ENCODE measurements around the gene AGBL1.
A peak's percentile ranks its signal among the peaks of the same experiment; 100 is the strongest.

The AGBL1 gene

DNA sequence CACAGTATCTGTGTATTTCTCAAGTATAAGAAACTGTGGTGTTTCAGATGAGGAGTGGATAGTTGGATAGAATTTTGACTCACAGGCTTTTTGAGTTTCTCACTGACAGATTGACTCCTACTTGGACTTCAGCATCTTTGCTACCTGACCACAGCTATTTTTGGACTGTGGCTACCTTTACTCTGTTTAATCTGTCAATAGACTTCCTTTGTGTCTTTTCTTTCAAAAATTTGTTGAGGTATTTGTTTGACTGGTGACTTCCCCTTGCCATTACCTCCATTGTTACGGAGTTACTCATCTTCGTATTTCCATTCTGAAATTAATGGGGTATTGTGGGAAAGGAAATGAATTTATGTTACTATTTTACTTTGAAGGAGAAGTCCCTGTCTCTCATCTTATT lies 123.8 kb downstream of the AGBL1 start:
- no peaks in the 10 kb centered on the region for H3K79me2 ChIP-seq (ENCODE audit: insufficient read depth, low read length)
- H3K4me3 ChIP-seq (ENCODE audit: low read depth in 1 of 2, low read length in 2 of 2), result no peak overlapping the region
- no peaks in the 10 kb centered on the region for H3K36me3 ChIP-seq (ENCODE audit: insufficient read depth, low read length)
- H2AFZ ChIP-seq (ENCODE audit: low read depth, low read length), result no peak overlapping the region
- no peak overlapping the region for H3K9ac ChIP-seq (ENCODE audit: low read depth, low read length)
- H4K20me1 ChIP-seq (ENCODE audit: insufficient read depth, low read length), result no peaks in the 10 kb centered on the region
- H3K9me3 ChIP-seq (ENCODE audit: insufficient read depth, low read length, severe bottlenecking), result no peaks in the 10 kb centered on the region
- H3K27me3 ChIP-seq (ENCODE audit: insufficient read depth, low read length, poor library complexity), result no peaks in the 10 kb centered on the region
- H3K4me1 ChIP-seq (ENCODE audit: insufficient read depth, low read length), result no peaks in the 10 kb centered on the region
- DNase-seq (no peak), ATAC-seq (ENCODE audit: insufficient read depth, low read depth) (no peak)
- no peak for TF ChIP-seq EZH2 (IDR thresholded peaks at IDR 0.05; ENCODE audit: borderline replicate concordance, low read depth, low read length, severe bottlenecking)
- TF ChIP-seq, protein P1, sequence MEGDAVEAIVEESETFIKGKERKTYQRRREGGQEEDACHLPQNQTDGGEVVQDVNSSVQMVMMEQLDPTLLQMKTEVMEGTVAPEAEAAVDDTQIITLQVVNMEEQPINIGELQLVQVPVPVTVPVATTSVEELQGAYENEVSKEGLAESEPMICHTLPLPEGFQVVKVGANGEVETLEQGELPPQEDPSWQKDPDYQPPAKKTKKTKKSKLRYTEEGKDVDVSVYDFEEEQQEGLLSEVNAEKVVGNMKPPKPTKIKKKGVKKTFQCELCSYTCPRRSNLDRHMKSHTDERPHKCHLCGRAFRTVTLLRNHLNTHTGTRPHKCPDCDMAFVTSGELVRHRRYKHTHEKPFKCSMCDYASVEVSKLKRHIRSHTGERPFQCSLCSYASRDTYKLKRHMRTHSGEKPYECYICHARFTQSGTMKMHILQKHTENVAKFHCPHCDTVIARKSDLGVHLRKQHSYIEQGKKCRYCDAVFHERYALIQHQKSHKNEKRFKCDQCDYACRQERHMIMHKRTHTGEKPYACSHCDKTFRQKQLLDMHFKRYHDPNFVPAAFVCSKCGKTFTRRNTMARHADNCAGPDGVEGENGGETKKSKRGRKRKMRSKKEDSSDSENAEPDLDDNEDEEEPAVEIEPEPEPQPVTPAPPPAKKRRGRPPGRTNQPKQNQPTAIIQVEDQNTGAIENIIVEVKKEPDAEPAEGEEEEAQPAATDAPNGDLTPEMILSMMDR (IDR thresholded peaks at IDR 0.05; ENCODE audit: borderline replicate concordance, extremely low read depth, low read length, poor library complexity, severe bottlenecking), result no peak
- no peak overlapping the region for H3K4me2 ChIP-seq (ENCODE audit: insufficient read depth, low read length)
- H3K27ac ChIP-seq (ENCODE audit: low read length), result no peak overlapping the region

DNA sequence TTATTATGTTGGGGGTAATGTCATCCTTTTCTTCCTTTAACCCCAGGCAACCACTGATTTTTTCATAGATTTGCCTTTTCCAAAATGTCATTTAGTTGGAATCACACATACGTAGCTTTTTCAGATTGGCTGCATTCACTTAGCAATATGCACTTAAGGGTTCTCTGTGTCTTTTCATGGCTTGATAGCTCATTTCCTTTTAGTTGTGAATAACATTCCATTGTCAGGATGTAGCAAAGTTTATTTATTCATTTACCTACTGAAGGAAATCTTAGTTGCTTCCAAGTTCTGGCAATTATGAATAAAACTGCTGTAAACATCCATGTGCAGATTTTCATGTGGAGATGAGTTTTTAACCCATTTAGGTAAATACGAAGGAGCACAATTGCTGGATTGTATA lies 125.4 kb downstream of the AGBL1 start:
- H3K27me3 ChIP-seq (ENCODE audit: insufficient read depth, low read length, poor library complexity), result no peaks in the 10 kb centered on the region
- H3K4me2 ChIP-seq (ENCODE audit: insufficient read depth, low read length), result no peak overlapping the region
- H4K20me1 ChIP-seq (ENCODE audit: insufficient read depth, low read length), result no peaks in the 10 kb centered on the region
- H3K27ac ChIP-seq (ENCODE audit: low read length), result no peak overlapping the region
- H3K79me2 ChIP-seq (ENCODE audit: insufficient read depth, low read length), result no peaks in the 10 kb centered on the region
- H3K4me1 ChIP-seq (ENCODE audit: insufficient read depth, low read length), result no peaks in the 10 kb centered on the region
- H2AFZ ChIP-seq (ENCODE audit: low read depth, low read length), result no peak overlapping the region
- no peak overlapping the region for H3K9ac ChIP-seq (ENCODE audit: low read depth, low read length)
- TF ChIP-seq, protein P1 (IDR thresholded peaks at IDR 0.05; ENCODE audit: borderline replicate concordance, extremely low read depth, low read length, poor library complexity, severe bottlenecking), result no peak
- no peak for TF ChIP-seq EZH2 (IDR thresholded peaks at IDR 0.05; ENCODE audit: borderline replicate concordance, low read depth, low read length, severe bottlenecking)
- H3K36me3 ChIP-seq (ENCODE audit: insufficient read depth, low read length), result no peaks in the 10 kb centered on the region
- DNase-seq (no peak), ATAC-seq (ENCODE audit: insufficient read depth, low read depth) (no peak)
- no peaks in the 10 kb centered on the region for H3K9me3 ChIP-seq (ENCODE audit: insufficient read depth, low read length, severe bottlenecking)
- no peak overlapping the region for H3K4me3 ChIP-seq (ENCODE audit: low read depth in 1 of 2, low read length in 2 of 2)

DNA sequence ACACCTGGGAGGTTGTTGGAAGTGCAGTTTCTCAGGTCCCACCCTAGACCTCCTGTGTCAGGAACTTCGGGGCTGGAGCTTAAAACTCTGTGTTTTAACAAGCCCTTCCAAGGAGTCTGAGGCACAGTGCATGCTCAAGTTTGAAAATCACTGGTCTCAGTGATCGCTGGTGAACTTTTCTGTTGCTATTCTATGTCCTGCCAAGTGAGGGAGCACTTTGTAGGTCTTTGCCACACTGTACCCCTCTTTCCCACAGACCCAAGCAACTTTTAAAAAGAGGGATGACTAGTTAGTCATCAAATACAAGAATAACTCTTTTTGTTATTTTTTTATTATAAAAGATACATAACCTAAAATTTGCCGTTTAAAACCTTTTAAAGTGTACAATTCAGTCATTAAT lies 133.7 kb downstream of the AGBL1 start:
- no peaks in the 10 kb centered on the region for H3K27me3 ChIP-seq (ENCODE audit: insufficient read depth, low read length, poor library complexity)
- H3K4me1 ChIP-seq (ENCODE audit: insufficient read depth, low read length), result no peaks in the 10 kb centered on the region
- no peak overlapping the region for H3K27ac ChIP-seq (ENCODE audit: low read length)
- no peak overlapping the region for H3K4me2 ChIP-seq (ENCODE audit: insufficient read depth, low read length)
- no peak overlapping the region for H3K9ac ChIP-seq (ENCODE audit: low read depth, low read length)
- no peak overlapping the region for H3K4me3 ChIP-seq (ENCODE audit: low read depth in 1 of 2, low read length in 2 of 2)
- no peaks in the 10 kb centered on the region for H3K79me2 ChIP-seq (ENCODE audit: insufficient read depth, low read length)
- H3K36me3 ChIP-seq (ENCODE audit: insufficient read depth, low read length), result no peaks in the 10 kb centered on the region
- no peaks in the 10 kb centered on the region for H4K20me1 ChIP-seq (ENCODE audit: insufficient read depth, low read length)
- no peak overlapping the region for H2AFZ ChIP-seq (ENCODE audit: low read depth, low read length)
- DNase-seq, result no peak
- TF ChIP-seq, protein P1 (IDR thresholded peaks at IDR 0.05; ENCODE audit: borderline replicate concordance, extremely low read depth, low read length, poor library complexity, severe bottlenecking), result peak; percentile 19
- TF ChIP-seq EZH2 (IDR thresholded peaks at IDR 0.05; ENCODE audit: borderline replicate concordance, low read depth, low read length, severe bottlenecking), result no peak
- ATAC-seq (ENCODE audit: insufficient read depth, low read depth), result no peak
- H3K9me3 ChIP-seq (ENCODE audit: insufficient read depth, low read length, severe bottlenecking), result no peaks in the 10 kb centered on the region

DNA sequence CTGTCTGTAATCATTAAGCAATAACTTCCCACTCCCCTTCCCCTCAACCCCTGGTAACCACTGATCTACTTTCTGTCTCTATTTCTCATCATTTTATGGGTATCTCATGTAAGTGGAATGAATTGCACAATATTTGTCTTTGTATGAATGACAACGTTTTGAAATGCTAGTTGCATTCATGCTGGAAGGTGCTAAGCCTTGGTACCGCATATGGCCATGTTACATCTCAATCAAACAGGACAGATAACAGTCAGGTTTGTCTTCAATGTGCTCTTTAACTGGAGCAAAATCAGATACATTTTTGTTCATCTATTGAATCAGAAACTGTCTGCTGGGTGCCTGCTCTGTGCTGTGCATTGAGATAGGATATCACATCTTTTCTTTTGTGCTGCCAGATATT lies 134.2 kb downstream of the AGBL1 start:
- no peak for DNase-seq

More for the DNA sequence above, 134.2 kb downstream of the AGBL1 start:
- Histone ChIP-seq H3K4me2 (ENCODE audit: insufficient read depth, low read length) (no peak overlapping the region), H4K20me1 (ENCODE audit: insufficient read depth, low read length) (no peaks in the 10 kb centered on the region), H3K4me3 (ENCODE audit: low read depth in 1 of 2, low read length in 2 of 2) (no peak overlapping the region), H3K36me3 (ENCODE audit: insufficient read depth, low read length) (no peaks in the 10 kb centered on the region), H3K9ac (ENCODE audit: low read depth, low read length) (no peak overlapping the region), H3K27me3 (ENCODE audit: insufficient read depth, low read length, poor library complexity) (no peaks in the 10 kb centered on the region), H3K4me1 (ENCODE audit: insufficient read depth, low read length) (no peaks in the 10 kb centered on the region), H3K9me3 (ENCODE audit: insufficient read depth, low read length, severe bottlenecking) (no peaks in the 10 kb centered on the region), H2AFZ (ENCODE audit: low read depth, low read length) (no peak overlapping the region), H3K79me2 (ENCODE audit: insufficient read depth, low read length) (no peaks in the 10 kb centered on the region), H3K27ac (ENCODE audit: low read length) (no peak overlapping the region)
- TF ChIP-seq, protein P1 (IDR thresholded peaks at IDR 0.05; ENCODE audit: borderline replicate concordance, extremely low read depth, low read length, poor library complexity, severe bottlenecking), result no peak
- no peak for TF ChIP-seq EZH2 (IDR thresholded peaks at IDR 0.05; ENCODE audit: borderline replicate concordance, low read depth, low read length, severe bottlenecking)
- ATAC-seq (ENCODE audit: insufficient read depth, low read depth), result no peak

Data from DND-41 (cell line).